Tibial nerve (tissue), 4 donors: Measurements from ENCODE around the gene TMEM43.

Experiments used
- EP300 ChIP-seq, 2 donors: sonication (generic); formaldehyde crosslinking; IDR thresholded peaks; one replicate each; pipeline ENCODE4 v1.6.1; 2017; ENCODE audit warnings: antibody characterized with exemption in 2 of 2, mild to moderate bottlenecking in 1 of 2
- POLR2A ChIP-seq, 2 donors: fragments of 450-650 bp; IDR thresholded peaks; one replicate each; pipeline ENCODE4 v1.6.1; 2017; ENCODE audit warnings: antibody characterized with exemption in 2 of 2, mild to moderate bottlenecking in 2 of 2, moderate library complexity in 2 of 2
- TF ChIP-seq, protein P1 (sequence below), 5 experiments: fragments of 200-600 bp in 3 of 5; fragments of 450-650 bp in 2 of 5; sonication (generic) in 3 of 5; IDR thresholded peaks; one replicate each; pipeline ENCODE4 v1.5.1; 2016 to 2019; ENCODE audit warnings: antibody characterized with exemption in 5 of 5, mild to moderate bottlenecking in 3 of 5, moderate library complexity in 2 of 5

DNA sequence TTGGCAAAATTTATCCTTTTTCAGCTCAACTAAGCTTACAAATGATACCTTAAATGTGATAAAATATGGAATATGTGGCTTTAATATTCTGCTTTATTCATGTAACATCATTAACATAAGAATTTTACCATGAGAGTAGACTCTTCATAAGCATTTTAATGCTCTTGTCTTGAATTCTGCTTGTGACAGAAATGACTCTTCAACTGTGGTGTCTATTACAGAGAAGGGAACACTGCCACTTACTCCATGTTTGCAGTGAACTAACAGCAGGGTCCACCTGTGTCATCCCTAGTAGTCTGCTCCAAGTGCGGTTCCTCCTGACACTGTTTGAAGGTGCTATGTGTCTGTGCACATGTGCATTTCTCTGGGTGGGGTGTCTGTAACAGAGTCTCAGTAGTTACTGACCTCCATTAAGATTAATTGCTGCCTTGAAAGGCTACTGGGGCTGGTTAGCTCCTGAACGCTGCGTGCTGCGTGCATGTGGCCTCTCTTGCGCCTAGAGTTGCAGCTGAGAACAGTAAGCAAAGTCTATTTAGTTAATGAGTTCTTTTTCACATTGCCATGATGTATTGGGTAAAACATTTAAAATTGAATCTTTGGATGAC lies 62.1 kb downstream of the TMEM43 start:
- TF ChIP-seq, protein P1, sequence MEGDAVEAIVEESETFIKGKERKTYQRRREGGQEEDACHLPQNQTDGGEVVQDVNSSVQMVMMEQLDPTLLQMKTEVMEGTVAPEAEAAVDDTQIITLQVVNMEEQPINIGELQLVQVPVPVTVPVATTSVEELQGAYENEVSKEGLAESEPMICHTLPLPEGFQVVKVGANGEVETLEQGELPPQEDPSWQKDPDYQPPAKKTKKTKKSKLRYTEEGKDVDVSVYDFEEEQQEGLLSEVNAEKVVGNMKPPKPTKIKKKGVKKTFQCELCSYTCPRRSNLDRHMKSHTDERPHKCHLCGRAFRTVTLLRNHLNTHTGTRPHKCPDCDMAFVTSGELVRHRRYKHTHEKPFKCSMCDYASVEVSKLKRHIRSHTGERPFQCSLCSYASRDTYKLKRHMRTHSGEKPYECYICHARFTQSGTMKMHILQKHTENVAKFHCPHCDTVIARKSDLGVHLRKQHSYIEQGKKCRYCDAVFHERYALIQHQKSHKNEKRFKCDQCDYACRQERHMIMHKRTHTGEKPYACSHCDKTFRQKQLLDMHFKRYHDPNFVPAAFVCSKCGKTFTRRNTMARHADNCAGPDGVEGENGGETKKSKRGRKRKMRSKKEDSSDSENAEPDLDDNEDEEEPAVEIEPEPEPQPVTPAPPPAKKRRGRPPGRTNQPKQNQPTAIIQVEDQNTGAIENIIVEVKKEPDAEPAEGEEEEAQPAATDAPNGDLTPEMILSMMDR (IDR thresholded peaks at IDR 0.05), result no peak
- TF ChIP-seq POLR2A (IDR thresholded peaks at IDR 0.05) (no peak), EP300 (IDR thresholded peaks at IDR 0.05) (no peak)
